Stimulated activated CD8-positive, alpha-beta memory T cell treated with anti-CD3 and anti-CD28 coated beads, Interleukin-15, amount 100 ng/mL, for 24 hours (primary cell): ENCODE data around the gene WDR18.

ENCODE experiments used
- DNase-seq: peaks from one replicate; pipeline ENCODE4 v3.0.0-alpha.2; 2020; ENCODE audit warnings: low read depth

The WDR18 gene

DNA sequence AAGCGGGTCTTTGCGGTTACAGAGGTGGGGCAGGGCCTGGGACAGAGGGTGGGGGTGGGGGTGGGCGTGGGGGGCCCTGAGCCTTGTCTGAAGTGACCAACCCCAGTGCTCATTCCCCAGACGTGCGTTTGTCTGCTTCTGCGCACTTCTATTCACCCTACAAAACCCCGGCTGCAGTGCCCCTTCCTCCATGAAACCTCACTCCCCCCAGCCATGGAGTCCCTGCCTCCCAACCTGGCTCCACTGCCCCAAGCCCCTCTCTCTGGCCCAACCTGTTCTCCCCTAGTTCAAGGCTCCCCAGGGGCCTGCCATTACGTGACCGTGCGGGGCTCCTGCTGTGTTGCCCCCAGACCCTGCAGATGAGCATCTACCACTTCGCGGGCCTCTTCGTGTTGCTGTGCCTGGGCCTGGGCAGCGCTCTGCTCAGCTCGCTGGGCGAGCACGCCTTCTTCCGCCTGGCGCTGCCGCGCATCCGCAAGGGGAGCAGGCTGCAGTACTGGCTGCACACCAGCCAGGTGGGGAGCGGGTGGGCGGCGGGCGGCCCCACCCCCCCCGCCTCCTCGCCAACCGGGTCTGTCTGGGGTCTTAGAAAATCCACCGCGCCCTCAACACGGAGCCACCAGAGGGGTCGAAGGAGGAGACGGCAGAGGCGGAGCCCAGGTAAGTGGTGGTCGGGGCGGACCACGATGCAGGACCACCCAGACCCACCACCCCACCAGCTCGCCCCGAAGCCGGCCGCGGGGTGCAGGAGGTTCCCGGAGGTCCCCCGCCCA, 24.3 kb downstream of the WDR18 start:
- no peak for DNase-seq

- no peak for DNase-seq
Measured at GRCh38 chr19:1009041-1009980, 25.2 kb downstream of the WDR18 start.

DNA sequence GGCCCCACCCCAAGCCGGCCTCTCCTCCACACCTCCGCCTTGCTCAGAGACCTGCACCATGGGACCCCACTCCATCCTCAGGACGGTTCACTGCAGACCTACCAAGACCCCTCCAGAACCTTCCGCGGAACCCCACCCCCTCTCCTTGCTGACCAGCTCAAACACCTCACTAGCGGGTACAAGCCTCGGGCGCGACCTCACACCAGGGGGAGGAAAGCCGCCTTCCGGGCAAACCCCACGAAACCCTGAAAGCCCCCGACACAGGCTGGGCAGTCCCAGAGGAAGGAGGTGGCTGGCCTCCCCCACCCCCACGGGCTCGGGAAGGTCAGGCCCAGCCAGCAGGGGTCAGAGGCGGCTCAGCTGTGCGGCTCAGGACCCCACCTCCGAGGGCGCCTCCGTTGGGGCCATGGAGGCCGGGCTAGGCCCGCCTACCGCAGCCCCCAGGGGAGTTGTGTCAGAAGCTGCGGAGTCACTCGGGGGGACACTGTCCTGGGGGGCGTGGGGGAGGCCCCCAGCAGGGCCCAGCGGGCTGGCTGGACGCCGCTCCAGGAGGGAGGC, 25.9 kb downstream of the WDR18 start:
- DNase-seq: no peak

DNA sequence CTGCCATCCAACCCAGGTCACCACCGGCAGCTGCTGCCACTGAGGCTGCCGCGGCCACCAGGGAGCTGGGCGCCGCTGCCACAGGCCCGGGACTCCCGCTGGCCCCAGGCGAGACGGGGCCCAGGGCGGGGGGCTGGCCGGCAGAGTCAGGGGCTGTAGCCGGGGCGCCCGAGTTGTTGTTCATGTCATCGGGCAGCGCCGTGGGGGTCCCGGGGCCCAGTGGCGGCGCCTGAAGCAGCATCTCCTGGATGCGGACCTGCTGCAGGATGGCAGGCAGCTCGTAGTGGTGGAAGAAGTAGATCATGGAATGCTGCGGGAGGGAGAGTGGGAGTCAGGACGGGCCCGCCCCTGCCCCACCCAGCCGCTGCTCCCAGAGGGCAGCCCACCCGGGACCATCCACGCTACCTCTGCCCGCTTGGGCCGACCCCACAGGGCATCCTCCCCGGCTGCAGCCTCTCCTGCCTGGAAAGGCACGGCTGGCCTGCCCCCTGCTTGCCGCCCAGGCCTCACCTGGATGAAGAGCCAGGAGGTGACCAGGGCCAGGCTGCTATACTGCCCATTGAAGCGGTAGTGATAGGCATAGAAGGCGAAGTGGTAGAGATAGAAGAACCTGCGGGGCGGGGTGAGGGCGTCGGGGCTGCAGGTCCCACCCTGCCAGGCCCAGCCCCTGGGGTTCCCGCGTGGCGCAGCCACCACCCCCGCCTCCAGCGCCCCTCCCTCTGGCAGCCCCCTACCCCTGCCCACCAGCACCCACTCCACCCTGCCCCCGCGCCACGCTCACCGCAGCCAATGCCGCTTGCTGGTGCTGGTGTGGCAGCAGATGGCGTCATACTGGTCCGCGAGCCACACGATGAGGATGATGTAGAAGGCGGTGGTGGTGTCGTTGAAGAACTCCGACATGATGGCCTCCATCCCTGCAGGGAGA, 26.7 kb downstream of the WDR18 start:
- DNase-seq: no peak

- no peak for DNase-seq
Measured at GRCh38 chr19:1011831-1012333, 27.7 kb downstream of the WDR18 start.

- DNase-seq: no peak
Measured at GRCh38 chr19:1012334-1012733, 28.2 kb downstream of the WDR18 start.

GRCh38 chr19:1013218-1013617, 29.1 kb downstream of the WDR18 start:
- no peak for DNase-seq

GRCh38 chr19:1014161-1015060, 30.3 kb downstream of the WDR18 start:
- DNase-seq: no peak

DNA sequence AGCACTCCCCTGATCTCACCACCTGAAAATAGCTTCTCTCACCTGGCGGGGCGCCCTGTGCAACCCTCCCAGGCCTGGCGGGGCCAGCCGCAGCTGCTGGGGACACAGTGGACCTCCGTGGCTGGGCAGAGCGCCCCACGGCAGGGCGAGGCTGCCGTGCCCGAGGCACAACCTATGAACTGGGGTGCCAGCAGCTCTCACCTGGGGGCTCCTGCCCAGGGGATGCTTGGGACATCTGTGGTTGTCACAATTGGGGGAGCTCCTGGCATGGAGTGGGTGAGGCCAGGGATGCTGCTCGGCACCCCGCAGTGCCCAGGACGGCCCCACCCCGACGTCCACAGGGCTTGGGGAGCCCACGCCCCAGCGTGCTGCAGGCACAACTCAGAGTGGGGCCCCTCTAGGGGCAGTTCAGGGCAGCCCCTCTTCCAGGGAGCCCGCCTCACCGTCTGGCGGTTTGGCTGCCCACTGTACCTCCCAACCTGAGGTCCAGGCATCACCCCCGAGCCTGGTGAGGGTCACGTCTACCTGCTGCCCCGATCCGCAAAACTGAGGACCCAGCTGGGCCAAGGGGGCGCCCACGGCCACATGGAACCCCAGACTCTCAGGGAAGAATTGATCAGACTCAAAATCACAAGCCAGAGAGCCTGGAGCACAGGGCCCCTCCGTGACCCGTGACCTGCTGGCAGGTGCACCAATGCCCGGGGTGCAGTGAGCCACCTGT, 31.1 kb downstream of the WDR18 start:
- no peak for DNase-seq

GRCh38 chr19:1015782-1016646, 31.9 kb downstream of the WDR18 start:
- DNase-seq: no peak

DNA sequence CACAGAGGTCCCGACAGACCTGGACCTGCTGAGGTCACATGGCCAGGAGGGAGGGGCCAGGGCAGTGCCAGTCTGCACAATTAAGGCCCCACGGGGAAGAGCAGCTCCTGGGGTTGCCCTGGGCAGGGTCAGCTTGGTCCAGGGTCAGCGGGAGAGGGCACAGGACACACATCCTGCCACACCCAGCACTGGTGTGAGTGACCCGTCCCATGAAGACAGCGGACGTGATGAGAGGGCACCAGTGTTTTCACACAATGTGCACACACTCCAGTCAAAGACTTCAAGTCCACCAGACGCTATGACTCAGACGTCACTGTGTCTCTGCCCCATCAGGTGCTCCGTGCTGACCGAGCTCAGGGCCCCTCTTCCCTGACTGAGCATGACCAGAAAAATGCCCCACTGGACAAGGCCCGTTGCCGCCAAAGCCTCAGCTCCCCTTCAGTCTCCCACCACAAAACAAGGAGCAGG, 32.5 kb downstream of the WDR18 start:
- DNase-seq: no peak

GRCh38 chr19:1017115-1017905, 33.2 kb downstream of the WDR18 start:
- DNase-seq: no peak

DNA sequence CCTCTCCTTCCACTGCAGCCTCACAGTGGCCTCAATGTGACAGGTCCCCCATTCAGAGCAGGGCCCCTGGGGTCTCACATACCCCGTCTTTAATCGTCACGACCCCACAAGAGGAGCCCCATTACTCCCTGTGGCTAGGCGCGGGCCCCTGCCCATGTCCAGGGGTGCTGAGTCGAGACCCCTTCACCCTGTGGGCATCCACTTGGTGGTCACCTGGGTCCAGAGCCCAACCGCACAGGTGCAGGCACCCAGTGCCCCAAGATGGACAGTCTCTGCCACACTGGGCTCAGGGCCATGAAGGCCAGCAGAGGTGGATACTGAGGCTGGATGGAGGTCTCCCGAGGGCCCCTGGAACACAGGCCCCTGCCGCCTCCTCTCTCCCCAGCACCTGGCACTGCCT, 33.8 kb downstream of the WDR18 start:
- no peak for DNase-seq

DNA sequence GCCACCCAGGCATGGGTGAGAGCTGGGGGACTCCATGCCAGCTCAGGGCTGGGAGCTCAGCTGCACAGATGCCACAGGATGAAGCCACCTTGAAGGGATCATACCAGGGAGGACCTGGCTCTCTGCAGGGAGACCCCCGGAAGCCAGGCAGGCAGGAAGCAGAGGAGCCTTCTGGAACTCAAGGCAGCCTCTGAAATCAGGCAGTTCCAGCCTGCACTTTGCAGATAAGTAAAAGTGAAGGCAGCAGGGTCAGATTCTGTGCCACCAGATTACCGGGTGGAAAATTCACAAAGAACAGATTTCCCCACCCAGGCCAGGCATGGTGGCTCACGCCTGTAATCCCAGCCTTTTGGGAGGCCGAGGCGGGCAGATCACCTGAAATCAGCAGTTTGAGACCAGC, 34.2 kb downstream of the WDR18 start:
- no peak for DNase-seq

GRCh38 chr19:1018932-1019615, 34.9 kb downstream of the WDR18 start:
- DNase-seq: no peak

DNA sequence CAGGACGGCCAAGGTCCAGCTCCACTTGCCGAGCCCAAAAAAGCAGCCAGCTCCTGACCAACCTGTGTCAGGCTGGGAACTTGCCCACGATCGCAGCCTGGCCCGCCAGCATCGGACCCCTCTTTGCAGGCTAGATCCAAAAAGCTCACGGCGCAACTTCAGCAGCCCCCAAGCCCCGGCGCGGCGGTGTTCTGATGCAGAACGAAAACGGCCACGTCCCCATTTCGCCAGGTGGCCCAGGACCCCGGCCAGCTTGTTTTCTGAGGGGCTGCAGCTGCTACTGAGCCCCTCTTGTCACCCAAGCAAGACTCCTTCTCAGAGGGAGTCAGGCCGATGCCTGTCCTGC, 35.4 kb downstream of the WDR18 start:
- no peak for DNase-seq
